Stimulated activated naive CD8-positive, alpha-beta T cell treated with anti-CD3 and anti-CD28 coated beads, Interleukin-15, Interleukin-2, amounts not matched to agents 100 U/mL and 50 U/mL, for 24 hours (primary cell): Measurements from ENCODE around the gene TRMT61A.

ENCODE experiments used
- ATAC-seq: fragments of 150-1000 bp; cut with Tn5 transposase; one replicate; pipeline ENCODE4 v1.10.0; 2021
- DNase-seq: peaks from one replicate; pipeline ENCODE4 v3.0.0; 2021

Gene TRMT61A

GRCh38 chr14:103528587-103529382 is at the start of gene TRMT61A:
TRMT61A (plus strand) TSS chr14:103529196; CDS start chr14:103529979, 783 bp downstream.
- peak; percentile 44 for ATAC-seq
- peak; percentile 85 for DNase-seq

GRCh38 chr14:103480595-103480994 is 48.4 kb upstream of the TRMT61A start:
- peak; percentile 61 for ATAC-seq
- no peak for DNase-seq

GRCh38 chr14:103483600-103483999 is 45.4 kb upstream of the TRMT61A start:
- DNase-seq = no peak
- no peak for ATAC-seq

GRCh38 chr14:103485504-103485903 is 43.5 kb upstream of the TRMT61A start:
- ATAC-seq (no peak), DNase-seq (no peak)

GRCh38 chr14:103488071-103488470 is 40.9 kb upstream of the TRMT61A start:
- DNase-seq (no peak), ATAC-seq (no peak)

GRCh38 chr14:103488960-103489359 is 40.0 kb upstream of the TRMT61A start:
- ATAC-seq (no peak), DNase-seq (no peak)

GRCh38 chr14:103489621-103490020 is 39.4 kb upstream of the TRMT61A start:
- no peak for DNase-seq
- no peak for ATAC-seq

GRCh38 chr14:103491691-103492090 is 37.3 kb upstream of the TRMT61A start:
- DNase-seq = no peak
- no peak for ATAC-seq

GRCh38 chr14:103492156-103492925 is 36.7 kb upstream of the TRMT61A start:
- DNase-seq (no peak), ATAC-seq (no peak)

- no peak for ATAC-seq
- no peak for DNase-seq
Observed at GRCh38 chr14:103495854-103496253, 33.1 kb upstream of the TRMT61A start.

- no peak for ATAC-seq
- DNase-seq = no peak
Observed at GRCh38 chr14:103496776-103497175, 32.2 kb upstream of the TRMT61A start.

GRCh38 chr14:103499709-103500108 is 29.3 kb upstream of the TRMT61A start:
- DNase-seq (no peak), ATAC-seq (peak; percentile 35)

- DNase-seq (peak; percentile 86), ATAC-seq (peak; percentile 86)
Observed at GRCh38 chr14:103500148-103500990, 28.6 kb upstream of the TRMT61A start.

GRCh38 chr14:103501041-103501870 is 27.7 kb upstream of the TRMT61A start:
- no peak for DNase-seq
- no peak for ATAC-seq

- ATAC-seq (no peak), DNase-seq (no peak)
Observed at GRCh38 chr14:103501921-103502669, 26.9 kb upstream of the TRMT61A start.

- ATAC-seq (no peak), DNase-seq (no peak)
Observed at GRCh38 chr14:103502877-103503276, 26.1 kb upstream of the TRMT61A start.

GRCh38 chr14:103503296-103503695 is 25.7 kb upstream of the TRMT61A start:
- DNase-seq (no peak), ATAC-seq (no peak)

GRCh38 chr14:103504991-103505565 is 23.9 kb upstream of the TRMT61A start:
- ATAC-seq = no peak
- no peak for DNase-seq

- DNase-seq (no peak), ATAC-seq (no peak)
Observed at GRCh38 chr14:103507751-103508150, 21.2 kb upstream of the TRMT61A start.
